ENCODE measurements around the gene GNAT2.

GNAT2 gene

DNA sequence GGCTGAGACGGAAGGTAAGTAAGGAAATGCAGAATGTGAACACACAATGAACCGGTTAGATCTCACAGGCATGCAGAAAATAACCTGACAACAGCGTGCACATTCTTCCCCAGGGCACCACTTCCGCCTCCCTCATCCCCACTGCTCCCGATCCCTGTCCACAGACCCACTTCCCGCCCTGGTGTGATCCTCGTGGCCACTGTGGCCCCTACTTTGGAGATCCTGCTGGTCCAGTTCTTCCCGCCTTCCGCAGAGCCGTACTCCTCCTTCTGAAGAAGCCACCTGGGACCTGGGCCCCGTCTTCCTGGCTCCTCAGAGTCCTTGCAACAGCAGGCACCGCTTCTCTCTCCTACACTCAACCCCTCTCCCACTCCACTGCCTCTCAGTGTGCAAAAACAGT, 35.1 kb upstream of the GNAT2 start:
- no peak for DNase-seq (ENCODE audit: extremely low read depth, low read depth)
- H3K4me3 ChIP-seq (replicated peaks; ENCODE audit: low read depth, low read length), result no peak overlapping the region
- TF ChIP-seq, protein P1, sequence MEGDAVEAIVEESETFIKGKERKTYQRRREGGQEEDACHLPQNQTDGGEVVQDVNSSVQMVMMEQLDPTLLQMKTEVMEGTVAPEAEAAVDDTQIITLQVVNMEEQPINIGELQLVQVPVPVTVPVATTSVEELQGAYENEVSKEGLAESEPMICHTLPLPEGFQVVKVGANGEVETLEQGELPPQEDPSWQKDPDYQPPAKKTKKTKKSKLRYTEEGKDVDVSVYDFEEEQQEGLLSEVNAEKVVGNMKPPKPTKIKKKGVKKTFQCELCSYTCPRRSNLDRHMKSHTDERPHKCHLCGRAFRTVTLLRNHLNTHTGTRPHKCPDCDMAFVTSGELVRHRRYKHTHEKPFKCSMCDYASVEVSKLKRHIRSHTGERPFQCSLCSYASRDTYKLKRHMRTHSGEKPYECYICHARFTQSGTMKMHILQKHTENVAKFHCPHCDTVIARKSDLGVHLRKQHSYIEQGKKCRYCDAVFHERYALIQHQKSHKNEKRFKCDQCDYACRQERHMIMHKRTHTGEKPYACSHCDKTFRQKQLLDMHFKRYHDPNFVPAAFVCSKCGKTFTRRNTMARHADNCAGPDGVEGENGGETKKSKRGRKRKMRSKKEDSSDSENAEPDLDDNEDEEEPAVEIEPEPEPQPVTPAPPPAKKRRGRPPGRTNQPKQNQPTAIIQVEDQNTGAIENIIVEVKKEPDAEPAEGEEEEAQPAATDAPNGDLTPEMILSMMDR (IDR thresholded peaks at IDR 0.05; ENCODE audit: low read depth, low read length, missing control alignments), result no peak

DNA sequence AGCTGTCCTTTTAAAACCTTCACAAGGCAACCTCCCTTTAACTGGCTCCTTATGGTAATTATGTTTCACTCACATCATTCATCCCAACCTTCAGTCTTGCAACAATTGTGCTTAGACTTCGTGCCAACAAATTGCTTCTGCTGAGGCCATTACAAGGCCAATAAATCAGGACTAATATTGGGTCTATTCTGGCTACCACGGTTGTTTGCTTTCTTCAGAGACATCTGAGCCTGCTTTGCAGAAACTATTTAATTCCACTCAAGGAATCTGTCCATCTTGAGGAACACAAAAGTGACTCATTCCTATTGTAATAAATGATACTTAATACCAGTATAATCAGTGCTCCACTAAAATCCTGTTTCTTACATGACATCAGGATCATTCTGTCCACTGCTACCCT, 33.9 kb upstream of the GNAT2 start:
- no peak overlapping the region for H3K4me3 ChIP-seq (replicated peaks; ENCODE audit: low read depth, low read length)
- TF ChIP-seq, protein P1 (IDR thresholded peaks at IDR 0.05; ENCODE audit: low read depth, low read length, missing control alignments), result no peak
- DNase-seq (ENCODE audit: extremely low read depth, low read depth), result no peak

- H3K4me3 ChIP-seq (replicated peaks; ENCODE audit: low read depth, low read length), result no peak overlapping the region
- TF ChIP-seq, protein P1 (IDR thresholded peaks at IDR 0.05; ENCODE audit: low read depth, low read length, missing control alignments), result no peak
- DNase-seq (ENCODE audit: extremely low read depth, low read depth), result no peak
Observed at GRCh38 chr1:109652402-109652801, 33.0 kb upstream of the GNAT2 start.

- DNase-seq (ENCODE audit: extremely low read depth, low read depth), result no peak
- H3K4me3 ChIP-seq (replicated peaks; ENCODE audit: low read depth, low read length), result no peak overlapping the region
- TF ChIP-seq, protein P1 (IDR thresholded peaks at IDR 0.05; ENCODE audit: low read depth, low read length, missing control alignments), result no peak
Observed at GRCh38 chr1:109650609-109651008, 31.2 kb upstream of the GNAT2 start.

DNA sequence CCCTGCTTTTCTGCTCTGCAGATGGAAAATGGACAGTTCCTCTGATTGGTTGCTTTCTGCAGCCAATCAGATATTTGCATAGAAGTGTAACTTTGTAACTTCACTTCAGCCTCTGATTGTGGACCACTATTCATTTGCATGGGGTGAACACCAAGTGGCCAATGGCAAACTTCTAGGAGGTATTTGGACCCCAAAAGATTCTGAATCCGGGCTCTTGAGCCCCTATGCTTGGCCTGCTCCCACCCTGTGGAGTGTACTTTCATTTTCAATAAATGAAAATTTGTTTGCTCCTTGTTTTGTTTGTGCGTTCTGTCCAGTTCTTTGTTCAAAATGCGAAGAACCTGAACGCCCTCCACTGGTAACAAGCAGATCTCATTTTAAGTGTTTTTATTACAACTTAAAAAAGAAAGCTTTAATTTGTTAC, 30.1 kb upstream of the GNAT2 start:
- H3K4me3 ChIP-seq (replicated peaks; ENCODE audit: low read depth, low read length), result peak overlapping the region; percentile 22; the same call in 1 of the 2 replicates
- DNase-seq (ENCODE audit: extremely low read depth, low read depth), result no peak
- TF ChIP-seq, protein P1 (IDR thresholded peaks at IDR 0.05; ENCODE audit: low read depth, low read length, missing control alignments), result peak; percentile 55

- no peak overlapping the region for H3K4me3 ChIP-seq (replicated peaks; ENCODE audit: low read depth, low read length)
- DNase-seq (ENCODE audit: extremely low read depth, low read depth), result no peak
- TF ChIP-seq, protein P1 (IDR thresholded peaks at IDR 0.05; ENCODE audit: low read depth, low read length, missing control alignments), result no peak
Observed at GRCh38 chr1:109644670-109645069, 25.3 kb upstream of the GNAT2 start.

All from HFF-Myc (cell line).